ENCODE measurements around the gene CDC6.

CDC6 gene

GRCh38 chr17:40312131-40312731 lies 24.6 kb downstream of the CDC6 start:
- DNase-seq = no peak

GRCh38 chr17:40312893-40313667 lies 25.4 kb downstream of the CDC6 start:
- DNase-seq = no peak

GRCh38 chr17:40313668-40314583 lies 26.2 kb downstream of the CDC6 start:
- no peak for DNase-seq

GRCh38 chr17:40314584-40314956 lies 26.9 kb downstream of the CDC6 start:
- no peak for DNase-seq

GRCh38 chr17:40315206-40315605 lies 27.5 kb downstream of the CDC6 start:
- no peak for DNase-seq

- DNase-seq = no peak
Observed at GRCh38 chr17:40315678-40316570, 28.2 kb downstream of the CDC6 start.

- DNase-seq = peak in 1 of 2 experiments; percentile 48
Observed at GRCh38 chr17:40316571-40317344, 29.1 kb downstream of the CDC6 start.

- peak; percentile 15 to 46 for DNase-seq
Observed at GRCh38 chr17:40317345-40317873, 29.7 kb downstream of the CDC6 start.

GRCh38 chr17:40317880-40318829 lies 30.5 kb downstream of the CDC6 start:
- peak; percentile 84 to 96 for DNase-seq

- no peak for DNase-seq
Observed at GRCh38 chr17:40318830-40319391, 31.2 kb downstream of the CDC6 start.

GRCh38 chr17:40319651-40320540 lies 32.2 kb downstream of the CDC6 start:
- DNase-seq = no peak

- no peak for DNase-seq
Observed at GRCh38 chr17:40320756-40321523, 33.3 kb downstream of the CDC6 start.

- no peak for DNase-seq
Observed at GRCh38 chr17:40321524-40321929, 33.8 kb downstream of the CDC6 start.

- no peak for DNase-seq
Observed at GRCh38 chr17:40321961-40322357, 34.3 kb downstream of the CDC6 start.

GRCh38 chr17:40322358-40323315 lies 35.0 kb downstream of the CDC6 start:
- DNase-seq = peak in 1 of 2 experiments; percentile 13

Measured in NCI-H526 (cell line).